Epidermal melanocyte (primary cell): ENCODE measurements around the gene LIF.
"Not testable (repeated sequence)": the region's sequence is repeated elsewhere in the genome, so short reads cannot be mapped to it uniquely, and the experiment has no call there.

Experiments used
- DNase-seq: peaks from one replicate; pipeline ENCODE4 v3.0.0; 2011; ENCODE audit warnings: low spot score; ENCODE audit not compliant: insufficient read length

Gene LIF

DNA sequence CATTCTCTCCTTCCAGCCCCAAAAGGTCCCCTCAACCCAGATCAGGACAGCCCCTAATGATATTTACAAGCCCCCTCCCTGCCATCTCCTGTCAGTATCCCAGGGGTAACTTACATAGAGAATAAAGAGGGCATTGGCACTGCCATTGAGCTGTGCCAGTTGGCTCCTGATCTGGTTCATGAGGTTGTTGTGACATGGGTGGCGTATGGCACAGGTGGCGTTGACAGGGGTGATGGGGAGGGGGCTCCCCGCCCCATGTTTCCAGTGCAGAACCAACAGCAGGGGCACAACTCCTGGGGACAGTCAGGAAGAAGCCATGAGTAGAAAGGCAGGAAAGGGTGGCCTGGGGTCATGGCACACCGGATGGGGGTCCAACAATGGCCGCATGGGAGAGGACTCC, 1.9 kb downstream of the LIF start:
- no peak for DNase-seq

DNA sequence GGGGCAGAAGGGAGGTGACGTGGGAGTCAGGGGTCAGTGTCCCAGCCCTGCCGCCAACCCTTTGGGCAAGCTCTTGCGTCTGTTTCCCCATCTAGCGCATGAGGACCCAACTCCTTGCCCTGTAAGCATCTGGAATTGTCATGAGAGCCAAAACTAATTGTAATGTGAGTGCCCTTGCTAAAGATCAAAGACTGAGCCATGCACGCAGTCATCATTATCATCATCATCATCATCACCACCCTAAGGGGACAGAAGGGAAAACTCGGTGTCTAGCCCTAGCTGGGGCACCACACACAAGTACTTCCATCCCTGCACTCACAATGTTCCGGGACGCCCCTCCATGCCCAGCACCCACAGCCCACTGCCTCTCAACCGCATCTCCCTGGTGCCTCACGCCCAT, 2.5 kb downstream of the LIF start:
- no peak for DNase-seq

DNA sequence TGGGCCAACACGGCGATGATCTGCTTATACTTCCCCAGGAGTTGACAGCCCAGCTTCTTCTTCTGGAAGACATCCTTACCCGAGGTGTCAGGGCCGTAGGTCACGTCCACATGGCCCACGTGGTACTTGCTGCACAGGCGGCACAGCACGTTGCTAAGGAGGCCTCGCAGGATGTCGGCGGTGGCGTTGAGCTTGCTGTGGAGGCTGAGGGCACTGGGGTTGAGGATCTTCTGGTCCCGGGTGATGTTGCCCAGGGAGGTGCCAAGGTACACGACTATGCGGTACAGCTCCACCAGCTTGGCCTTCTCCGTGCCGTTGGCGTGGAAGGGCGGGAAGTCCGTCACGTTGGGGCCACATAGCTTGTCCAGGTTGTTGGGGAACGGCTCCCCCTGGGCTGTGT, 2.9 kb downstream of the LIF start:
- no peak for DNase-seq

GRCh38 chr22:30241576-30242371, 4.8 kb downstream of the LIF start:
- no peak for DNase-seq

GRCh38 chr22:30240541-30241417, 5.8 kb downstream of the LIF start:
- no peak for DNase-seq

GRCh38 chr22:30239488-30240405, 6.8 kb downstream of the LIF start:
- DNase-seq, result no peak

GRCh38 chr22:30238661-30239487, 7.7 kb downstream of the LIF start:
- no peak for DNase-seq

DNA sequence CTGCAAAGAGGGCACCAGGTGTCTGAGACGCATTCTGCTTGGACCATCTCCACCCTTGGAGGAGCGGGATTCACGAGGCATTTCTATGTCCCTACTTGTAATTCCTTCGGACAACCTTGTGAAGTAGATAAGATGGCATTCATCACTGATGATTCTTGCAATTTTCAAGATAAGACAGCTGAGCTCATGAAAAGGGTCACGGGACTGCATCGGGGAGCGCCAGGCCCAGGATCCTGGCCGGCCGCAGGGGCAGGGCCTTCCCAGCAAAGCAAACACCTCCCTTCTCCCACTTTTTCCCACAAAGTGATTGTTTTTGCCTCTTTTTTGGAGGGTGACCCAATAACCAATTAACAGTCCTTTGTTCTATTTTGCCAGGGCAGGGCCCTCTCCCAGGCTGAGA, 8.4 kb downstream of the LIF start:
- no peak for DNase-seq

- DNase-seq, result no peak
Measured at GRCh38 chr22:30236875-30237274, 9.7 kb downstream of the LIF start.

DNA sequence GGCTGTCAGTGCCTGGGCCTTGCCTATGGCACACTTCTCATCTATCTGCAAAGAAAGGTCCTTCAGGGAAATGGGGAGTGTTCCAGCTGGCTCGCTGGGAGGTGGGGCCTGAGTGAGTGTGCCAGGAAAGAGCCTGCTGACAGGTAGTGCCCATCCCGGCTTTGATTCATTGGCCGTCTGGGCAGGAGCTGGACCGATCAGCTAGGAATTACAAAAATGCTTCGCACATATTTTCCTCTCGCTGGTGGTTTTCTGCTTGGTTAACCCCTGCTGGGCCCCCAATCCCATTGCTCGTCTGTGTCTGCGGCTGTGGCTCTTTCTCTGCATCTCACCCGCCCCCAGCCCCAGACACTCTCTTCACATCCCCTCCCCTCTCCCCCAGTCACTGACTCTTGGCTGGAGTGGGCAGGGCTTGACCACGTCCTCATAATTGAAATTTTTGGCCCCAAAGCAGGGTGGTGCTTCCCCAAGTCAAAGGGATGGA, 10.8 kb downstream of the LIF start:
- no peak for DNase-seq

GRCh38 chr22:30234786-30235470, 11.6 kb downstream of the LIF start:
- no peak for DNase-seq

GRCh38 chr22:30234325-30234724, 12.2 kb downstream of the LIF start:
- not testable (repeated sequence) for DNase-seq

DNA sequence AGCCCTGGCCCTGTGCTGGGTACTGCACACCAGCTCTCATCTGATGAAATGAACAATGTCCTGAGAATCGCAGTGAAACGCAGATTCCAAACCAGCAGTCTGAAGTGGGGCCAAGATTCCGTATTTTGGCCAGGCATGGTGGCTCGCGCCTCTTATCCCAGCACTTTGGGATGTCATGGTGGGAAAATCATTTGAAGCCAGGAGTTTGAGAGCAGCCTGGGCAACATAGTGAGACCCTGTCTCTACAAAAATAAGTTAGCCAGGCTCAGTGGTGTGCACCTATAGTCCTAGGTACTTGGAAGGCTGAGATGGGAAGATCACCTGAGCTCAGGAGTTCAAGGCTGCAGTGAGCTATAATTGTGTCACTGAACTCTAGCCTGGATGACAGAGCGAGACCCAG, 13.0 kb downstream of the LIF start:
- DNase-seq, result no peak

GRCh38 chr22:30232716-30233218, 13.8 kb downstream of the LIF start:
- DNase-seq, result no peak

GRCh38 chr22:30230787-30231461, 15.6 kb downstream of the LIF start:
- DNase-seq, result no peak

DNA sequence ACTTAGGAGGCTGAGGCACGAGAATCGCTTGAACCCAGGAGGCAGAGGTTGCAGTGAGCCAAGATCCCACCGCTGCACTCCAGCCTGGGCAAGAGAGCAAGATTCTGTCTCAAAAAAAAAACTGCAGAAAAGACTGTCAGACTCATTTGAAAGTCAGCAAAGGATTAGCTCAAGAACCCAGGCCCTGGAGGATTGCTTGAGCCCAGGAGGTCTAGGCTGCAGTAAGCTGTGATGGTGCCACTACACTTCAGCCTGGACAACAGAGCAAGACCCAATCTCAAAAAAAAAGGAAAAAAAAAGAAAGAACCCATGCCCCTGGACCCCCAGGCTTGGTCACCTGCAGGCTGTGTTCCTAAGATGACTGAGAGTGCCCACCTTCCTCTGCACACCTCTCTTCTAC, 16.2 kb downstream of the LIF start:
- no peak for DNase-seq

GRCh38 chr22:30228509-30229359, 17.8 kb downstream of the LIF start:
- no peak for DNase-seq
